ENCODE measurements around the gene CATSPER2.
"Not testable (repeated sequence)": the region's sequence is repeated elsewhere in the genome, so short reads cannot be mapped to it uniquely, and the experiment has no call there.

Gene CATSPER2

GRCh38 chr15:43592841-43593240, 55.8 kb downstream of the CATSPER2 start:
- not testable (repeated sequence) for DNase-seq

GRCh38 chr15:43589778-43590466, 58.7 kb downstream of the CATSPER2 start, which contains the start of gene PPIP5K1:
Gene PPIP5K1 (minus strand): TSS chr15:43590208. CDS start chr15:43584504, 5,704 bp downstream.
- not testable (repeated sequence) for DNase-seq
